ENCODE results near the gene LEPR.

The LEPR gene

DNA sequence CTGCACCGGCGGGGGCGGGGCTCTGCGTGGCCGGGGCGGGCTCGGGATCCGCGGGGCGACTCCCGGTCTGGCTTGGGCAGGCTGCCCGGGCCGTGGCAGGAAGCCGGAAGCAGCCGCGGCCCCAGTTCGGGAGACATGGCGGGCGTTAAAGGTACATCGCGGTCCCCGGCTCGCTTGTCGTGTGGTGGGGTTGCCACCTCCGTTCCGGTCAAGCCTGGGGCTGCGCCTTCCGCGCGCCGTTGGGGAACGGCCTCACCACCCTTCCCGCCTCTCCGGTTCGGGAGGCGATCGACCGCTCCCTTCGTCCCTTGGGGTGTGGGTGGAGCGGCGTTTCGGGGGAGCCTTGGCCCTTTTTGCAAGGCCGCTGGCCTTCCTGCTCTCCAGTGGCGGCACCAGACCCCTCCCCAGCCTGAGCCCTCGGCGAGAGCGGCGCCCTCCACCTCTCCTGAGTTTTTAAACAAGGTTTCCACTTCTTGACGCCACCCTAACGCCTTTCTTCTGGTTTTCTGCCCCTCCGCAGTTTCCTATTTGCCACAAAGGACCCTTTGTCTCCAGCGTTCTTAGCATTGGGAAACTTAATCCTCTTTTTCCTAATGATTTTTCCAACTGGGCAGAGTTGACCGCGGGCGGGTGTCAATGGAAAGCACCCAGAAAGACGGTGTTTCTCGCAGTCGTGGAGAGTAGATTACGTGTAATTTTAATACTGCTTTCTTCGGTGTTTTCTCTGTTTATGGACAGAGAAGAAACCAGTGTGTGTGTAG, at the start of gene LEPR, which contains the start of gene LEPROT:
Gene LEPR (plus strand): TSS at position 79 of the 761 bp plus-strand sequence. CDS start 144,898 bp downstream, outside the sequence.
Gene LEPROT (plus strand): TSS at position 79 of the 761 bp plus-strand sequence. CDS start 57 bp downstream, at position 136.
- no peaks in the 10 kb centered on the region for H3K9me3 ChIP-seq (ENCODE audit: control insufficient read depth, low read length)
- H2AFZ ChIP-seq: peak within 1 kb of the TSS; percentile 96
- no peak for TF ChIP-seq CTCF (IDR thresholded peaks at IDR 0.05)
- H3K4me3 ChIP-seq (ENCODE audit: low read depth, low read length): peak within 1 kb of the TSS; percentile 82
- H3K4me2 ChIP-seq (ENCODE audit: low read length): peak within 1 kb of the TSS; percentile 80
- H3K36me3 ChIP-seq (ENCODE audit: control insufficient read depth, insufficient read depth, low read length): no peaks in the 10 kb centered on the region
- H3K9ac ChIP-seq: peak within 1 kb of the TSS; percentile 24
- peaks cover 14% of the 10 kb centered on the region for H3K79me2 ChIP-seq
- no peaks in the 10 kb centered on the region for H3K4me1 ChIP-seq
- H3K27me3 ChIP-seq (ENCODE audit: control insufficient read depth, insufficient read depth, low read length): no peaks in the 10 kb centered on the region
- peak within 1 kb of the TSS; percentile 92 for H3K27ac ChIP-seq

GRCh38 chr1:65371544-65371943, 48.9 kb upstream of the LEPR start:
- Histone ChIP-seq H3K9me3 (ENCODE audit: control insufficient read depth, low read length) (no peaks in the 10 kb centered on the region), H3K4me2 (ENCODE audit: low read length) (no peak overlapping the region), H3K79me2 (no peaks in the 10 kb centered on the region), H3K4me3 (ENCODE audit: low read depth, low read length) (no peak overlapping the region), H3K27me3 (ENCODE audit: control insufficient read depth, insufficient read depth, low read length) (no peaks in the 10 kb centered on the region), H2AFZ (no peak overlapping the region), H3K9ac (no peak overlapping the region), H3K27ac (no peak overlapping the region), H3K36me3 (ENCODE audit: control insufficient read depth, insufficient read depth, low read length) (no peaks in the 10 kb centered on the region), H3K4me1 (no peaks in the 10 kb centered on the region)
- TF ChIP-seq CTCF (IDR thresholded peaks at IDR 0.05): no peak

- no peak overlapping the region for H3K27ac ChIP-seq
- H3K27me3 ChIP-seq (ENCODE audit: control insufficient read depth, insufficient read depth, low read length): no peaks in the 10 kb centered on the region
- no peaks in the 10 kb centered on the region for H3K36me3 ChIP-seq (ENCODE audit: control insufficient read depth, insufficient read depth, low read length)
- H3K79me2 ChIP-seq: no peaks in the 10 kb centered on the region
- no peaks in the 10 kb centered on the region for H3K9me3 ChIP-seq (ENCODE audit: control insufficient read depth, low read length)
- H3K4me2 ChIP-seq (ENCODE audit: low read length): no peak overlapping the region
- no peak overlapping the region for H2AFZ ChIP-seq
- H3K9ac ChIP-seq: no peak overlapping the region
- no peaks in the 10 kb centered on the region for H3K4me1 ChIP-seq
- TF ChIP-seq CTCF (IDR thresholded peaks at IDR 0.05): no peak
- no peak overlapping the region for H3K4me3 ChIP-seq (ENCODE audit: low read depth, low read length)
Observed at GRCh38 chr1:65372557-65372956, 47.9 kb upstream of the LEPR start.

- no peaks in the 10 kb centered on the region for H3K27me3 ChIP-seq (ENCODE audit: control insufficient read depth, insufficient read depth, low read length)
- no peaks in the 10 kb centered on the region for H3K79me2 ChIP-seq
- no peak overlapping the region for H2AFZ ChIP-seq
- no peak overlapping the region for H3K4me3 ChIP-seq (ENCODE audit: low read depth, low read length)
- H3K27ac ChIP-seq: no peak overlapping the region
- H3K36me3 ChIP-seq (ENCODE audit: control insufficient read depth, insufficient read depth, low read length): no peaks in the 10 kb centered on the region
- no peaks in the 10 kb centered on the region for H3K4me1 ChIP-seq
- no peaks in the 10 kb centered on the region for H3K9me3 ChIP-seq (ENCODE audit: control insufficient read depth, low read length)
- H3K9ac ChIP-seq: no peak overlapping the region
- TF ChIP-seq CTCF (IDR thresholded peaks at IDR 0.05): no peak
- no peak overlapping the region for H3K4me2 ChIP-seq (ENCODE audit: low read length)
Observed at GRCh38 chr1:65377496-65378246, 42.8 kb upstream of the LEPR start.

Measured in parathyroid adenoma (tissue), 2 donors.